ENCODE data around the gene KRT77. TPM values are rescaled to one million over a fixed set of nuclear protein-coding genes. Genes with fewer than 3 reads are reported as not detected.

Gene KRT77
- polyA plus RNA-seq, 1 donor from 2014 or later: not detected

- H3K9me3 ChIP-seq (ENCODE audit: low read length): no peaks in the 10 kb centered on the region
- H3K27me3 ChIP-seq (ENCODE audit: insufficient read depth, low read depth, low read length): peaks cover 5% of the 10 kb centered on the region
- no peaks in the 10 kb centered on the region for H3K9me2 ChIP-seq (ENCODE audit: insufficient read depth, low read length)
- no peaks in the 10 kb centered on the region for H3K36me3 ChIP-seq (ENCODE audit: insufficient read depth, low read length)
- no peak overlapping the region for H3K9ac ChIP-seq (ENCODE audit: low read length)
- H3K4me3 ChIP-seq (ENCODE audit: low read length): no peak overlapping the region
- no peak overlapping the region for H3K4me2 ChIP-seq (ENCODE audit: low read length)
- no peak overlapping the region for H2AFZ ChIP-seq (ENCODE audit: low read depth, low read length)
- no peak overlapping the region for H3K27ac ChIP-seq (ENCODE audit: low read length)
- H3F3A ChIP-seq (ENCODE audit: insufficient read depth, low read length, poor library complexity, severe bottlenecking): no peaks in the 10 kb centered on the region
- TF ChIP-seq RAD21 (conservative IDR thresholded peaks at IDR 0.05) (no peak), TAF1 (IDR thresholded peaks at IDR 0.05; ENCODE audit: low read depth) (no peak)
- H4K20me1 ChIP-seq (ENCODE audit: insufficient read depth): no peaks in the 10 kb centered on the region
- no peaks in the 10 kb centered on the region for H3K79me2 ChIP-seq (replicated peaks; ENCODE audit: insufficient read depth, low read length)
Observed at GRCh38 chr12:52696588-52696987, 6.7 kb downstream of the KRT77 start.

- Histone ChIP-seq H3K9me3 (ENCODE audit: low read length) (no peaks in the 10 kb centered on the region), H3K27me3 (ENCODE audit: insufficient read depth, low read depth, low read length) (peaks cover 13% of the 10 kb centered on the region), H3F3A (ENCODE audit: insufficient read depth, low read length, poor library complexity, severe bottlenecking) (no peaks in the 10 kb centered on the region), H3K9ac (ENCODE audit: low read length) (no peak overlapping the region), H3K4me2 (ENCODE audit: low read length) (no peak overlapping the region), H3K79me2 (replicated peaks; ENCODE audit: insufficient read depth, low read length) (no peaks in the 10 kb centered on the region), H3K27ac (ENCODE audit: low read length) (no peak overlapping the region), H3K36me3 (ENCODE audit: insufficient read depth, low read length) (no peaks in the 10 kb centered on the region), H2AFZ (ENCODE audit: low read depth, low read length) (no peak overlapping the region), H3K4me3 (ENCODE audit: low read length) (no peak overlapping the region), H3K9me2 (ENCODE audit: insufficient read depth, low read length) (no peaks in the 10 kb centered on the region), H4K20me1 (ENCODE audit: insufficient read depth) (no peaks in the 10 kb centered on the region)
- TF ChIP-seq RAD21 (conservative IDR thresholded peaks at IDR 0.05): no peak
- no peak for TF ChIP-seq CTCF (IDR thresholded peaks at IDR 0.05; ENCODE audit: poor library complexity, severe bottlenecking)
- no peak for TF ChIP-seq REST (IDR thresholded peaks at IDR 0.05; ENCODE audit: borderline replicate concordance)
- no peak for TF ChIP-seq POLR2AphosphoS5 (IDR thresholded peaks at IDR 0.05)
- no peak for TF ChIP-seq TAF1 (IDR thresholded peaks at IDR 0.05; ENCODE audit: low read depth)
- no peak for TF ChIP-seq SMC3 (conservative IDR thresholded peaks at IDR 0.05; ENCODE audit: poor library complexity)
- TF ChIP-seq EP300 (conservative IDR thresholded peaks at IDR 0.05; ENCODE audit: poor library complexity, severe bottlenecking): no peak
- no peak for TF ChIP-seq EZH2 (IDR thresholded peaks at IDR 0.05; ENCODE audit: borderline replicate concordance, insufficient read depth, low read length, poor library complexity, severe bottlenecking)
- no peak for TF ChIP-seq MXI1 (conservative IDR thresholded peaks at IDR 0.05; ENCODE audit: poor library complexity, severe bottlenecking)
Observed at GRCh38 chr12:52695039-52695438, 8.3 kb downstream of the KRT77 start.

GRCh38 chr12:52694151-52694550 is 9.2 kb downstream of the KRT77 start:
- Histone ChIP-seq H3F3A (ENCODE audit: insufficient read depth, low read length, poor library complexity, severe bottlenecking) (no peaks in the 10 kb centered on the region), H3K36me3 (ENCODE audit: insufficient read depth, low read length) (no peaks in the 10 kb centered on the region), H4K20me1 (ENCODE audit: insufficient read depth) (no peaks in the 10 kb centered on the region), H3K9me3 (ENCODE audit: low read length) (no peaks in the 10 kb centered on the region), H3K9ac (ENCODE audit: low read length) (no peak overlapping the region), H3K4me3 (ENCODE audit: low read length) (no peak overlapping the region), H3K79me2 (replicated peaks; ENCODE audit: insufficient read depth, low read length) (no peaks in the 10 kb centered on the region), H3K9me2 (ENCODE audit: insufficient read depth, low read length) (no peaks in the 10 kb centered on the region), H3K4me2 (ENCODE audit: low read length) (no peak overlapping the region), H2AFZ (ENCODE audit: low read depth, low read length) (no peak overlapping the region), H3K27ac (ENCODE audit: low read length) (no peak overlapping the region), H3K27me3 (ENCODE audit: insufficient read depth, low read depth, low read length) (peaks cover 13% of the 10 kb centered on the region)
- TF ChIP-seq SMC3 (conservative IDR thresholded peaks at IDR 0.05; ENCODE audit: poor library complexity): no peak
- no peak for TF ChIP-seq REST (IDR thresholded peaks at IDR 0.05; ENCODE audit: borderline replicate concordance)
- no peak for TF ChIP-seq EP300 (conservative IDR thresholded peaks at IDR 0.05; ENCODE audit: poor library complexity, severe bottlenecking)
- no peak for TF ChIP-seq TAF1 (IDR thresholded peaks at IDR 0.05; ENCODE audit: low read depth)
- no peak for TF ChIP-seq POLR2AphosphoS5 (IDR thresholded peaks at IDR 0.05)
- no peak for TF ChIP-seq MXI1 (conservative IDR thresholded peaks at IDR 0.05; ENCODE audit: poor library complexity, severe bottlenecking)
- TF ChIP-seq RAD21 (conservative IDR thresholded peaks at IDR 0.05): no peak
- no peak for TF ChIP-seq EZH2 (IDR thresholded peaks at IDR 0.05; ENCODE audit: borderline replicate concordance, insufficient read depth, low read length, poor library complexity, severe bottlenecking)
- no peak for TF ChIP-seq CTCF (IDR thresholded peaks at IDR 0.05; ENCODE audit: poor library complexity, severe bottlenecking)

Data from neural cell (in vitro differentiated cells).